AG20443 (cell line): ENCODE measurements around the gene TXNRD2.
A peak's percentile ranks its signal among the peaks of the same experiment; 100 is the strongest.

Source experiments
- DNase-seq: peaks from one replicate; pipeline ENCODE4 v3.0.0; 2012; ENCODE audit warnings: low spot score, mixed read lengths

The TXNRD2 gene

GRCh38 chr22:19862619-19863246 is 78.9 kb downstream of the TXNRD2 start:
- no peak for DNase-seq

- DNase-seq, result no peak
These were observed 81.6 kb downstream of the TXNRD2 start for GRCh38 chr22:19859861-19860510.

DNA sequence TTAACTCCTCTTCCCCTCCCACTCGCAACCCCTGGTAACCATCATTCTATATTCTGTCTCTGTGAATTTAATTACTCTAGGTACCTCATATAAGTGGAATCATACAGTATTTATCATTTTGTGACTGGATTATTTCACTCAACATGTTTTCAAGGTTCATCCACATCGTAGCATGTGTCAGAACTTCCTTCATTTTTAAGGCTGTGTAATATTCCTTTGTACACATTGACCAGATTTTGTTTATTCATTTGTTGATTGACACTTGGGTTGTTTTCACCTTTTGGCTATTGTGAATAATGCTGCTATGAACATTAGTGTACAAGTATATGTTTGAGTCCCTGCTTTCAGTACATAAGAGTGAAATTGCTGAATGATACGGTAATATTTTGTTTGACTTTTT is 84.2 kb downstream of the TXNRD2 start:
- no peak for DNase-seq

DNA sequence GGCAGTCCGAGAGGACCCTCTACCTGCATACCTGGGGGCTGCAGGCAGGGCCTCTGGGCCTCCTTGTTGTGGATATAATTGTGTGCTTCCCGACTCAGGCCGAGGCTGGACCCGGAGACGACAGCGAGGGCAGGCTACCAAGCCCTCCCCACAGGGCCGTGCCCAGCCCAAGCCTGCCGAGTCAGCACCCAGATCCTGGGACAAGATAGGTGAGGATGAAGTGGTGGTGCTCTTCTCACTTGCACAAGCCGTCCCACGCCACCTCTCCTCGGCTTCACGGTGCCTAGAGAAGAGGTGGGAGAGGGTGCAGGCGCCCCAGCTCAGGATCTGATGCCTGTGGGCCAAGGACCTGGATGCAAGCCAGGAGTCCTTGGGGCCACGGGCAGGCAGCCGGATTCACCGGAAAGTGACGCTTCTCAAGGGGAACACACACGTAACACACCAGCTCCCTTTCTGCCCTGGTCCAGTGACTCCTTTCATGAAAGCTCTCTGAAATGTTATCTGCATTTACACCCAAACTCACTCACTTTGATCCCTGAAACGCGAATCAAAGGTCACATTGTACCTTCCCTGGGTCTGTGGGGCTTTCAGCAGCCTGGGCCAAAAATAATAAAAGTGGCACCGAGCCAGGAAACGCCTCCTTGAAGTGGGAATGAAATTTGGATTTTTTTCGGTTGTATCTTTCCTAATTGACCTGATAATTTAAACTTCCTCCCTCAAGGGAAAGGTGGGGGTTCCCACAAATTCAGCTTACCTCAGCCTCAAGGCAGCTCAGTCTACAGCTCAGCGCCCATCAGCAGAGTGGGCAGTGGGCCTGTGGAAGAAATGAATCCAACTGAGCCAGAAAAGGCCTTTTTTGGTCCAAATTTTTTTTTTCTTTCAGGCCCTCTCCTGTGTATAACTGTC is 85.9 kb downstream of the TXNRD2 start:
- DNase-seq, result peak; percentile 67

GRCh38 chr22:19854778-19855503 is 86.7 kb downstream of the TXNRD2 start, which contains the start of the genes GNB1L and RTL10:
Gene GNB1L, minus strand, starts transcription at chr22:19854874. Its CDS starts 33,519 bp downstream, at chr22:19821355.
Gene RTL10, minus strand, starts transcription at chr22:19854874. Its CDS starts 2,613 bp downstream, at chr22:19852261.
- peak; percentile 100 for DNase-seq

DNA sequence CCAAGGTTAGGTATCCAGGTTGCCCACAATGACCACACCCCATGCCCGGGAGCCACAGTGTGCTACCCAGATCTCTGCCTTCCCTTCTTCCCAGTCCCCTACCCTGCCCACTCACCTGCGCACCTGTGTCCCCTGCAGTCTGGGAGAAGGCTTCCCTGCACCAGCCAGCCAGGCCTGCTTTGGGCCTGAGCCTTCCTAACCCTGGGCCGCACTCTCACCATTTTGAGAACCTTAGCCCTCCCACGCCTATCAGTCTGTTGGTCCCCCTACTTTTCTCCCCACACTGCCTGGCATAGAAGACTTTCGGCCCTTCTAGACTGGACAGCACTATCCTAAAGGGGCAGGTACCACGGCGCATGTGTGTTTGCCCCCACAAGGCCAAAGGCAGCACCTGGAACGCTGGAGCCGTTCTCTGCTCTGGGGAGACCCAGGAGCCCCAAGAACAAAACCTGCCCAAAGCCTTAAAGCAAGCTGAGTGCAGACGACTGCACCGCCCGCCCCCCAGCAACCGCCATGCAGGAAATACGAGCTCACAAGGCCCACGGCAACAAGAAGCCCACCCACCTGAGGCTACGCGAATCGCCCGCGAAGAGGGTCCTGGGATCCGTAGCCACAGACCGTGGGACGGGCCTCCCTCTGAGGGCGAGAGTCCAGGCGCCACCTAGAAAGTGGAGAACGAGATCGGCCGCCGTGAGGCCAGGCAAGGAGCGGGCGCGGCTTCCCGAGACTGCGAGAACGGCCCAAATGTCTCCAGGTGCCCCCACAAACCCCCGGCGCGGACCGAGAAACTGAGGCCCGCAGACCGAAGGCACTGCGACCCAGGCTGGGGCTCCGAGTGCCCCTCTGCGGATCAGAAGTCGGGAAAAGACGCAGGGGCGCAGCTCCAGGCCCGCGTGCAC is 87.5 kb downstream of the TXNRD2 start:
- DNase-seq, result peak; percentile 17

- DNase-seq, result peak; percentile 11
These were observed 88.3 kb downstream of the TXNRD2 start for GRCh38 chr22:19853058-19853878.

- no peak for DNase-seq
These were observed 89.3 kb downstream of the TXNRD2 start for GRCh38 chr22:19852177-19852781.

DNA sequence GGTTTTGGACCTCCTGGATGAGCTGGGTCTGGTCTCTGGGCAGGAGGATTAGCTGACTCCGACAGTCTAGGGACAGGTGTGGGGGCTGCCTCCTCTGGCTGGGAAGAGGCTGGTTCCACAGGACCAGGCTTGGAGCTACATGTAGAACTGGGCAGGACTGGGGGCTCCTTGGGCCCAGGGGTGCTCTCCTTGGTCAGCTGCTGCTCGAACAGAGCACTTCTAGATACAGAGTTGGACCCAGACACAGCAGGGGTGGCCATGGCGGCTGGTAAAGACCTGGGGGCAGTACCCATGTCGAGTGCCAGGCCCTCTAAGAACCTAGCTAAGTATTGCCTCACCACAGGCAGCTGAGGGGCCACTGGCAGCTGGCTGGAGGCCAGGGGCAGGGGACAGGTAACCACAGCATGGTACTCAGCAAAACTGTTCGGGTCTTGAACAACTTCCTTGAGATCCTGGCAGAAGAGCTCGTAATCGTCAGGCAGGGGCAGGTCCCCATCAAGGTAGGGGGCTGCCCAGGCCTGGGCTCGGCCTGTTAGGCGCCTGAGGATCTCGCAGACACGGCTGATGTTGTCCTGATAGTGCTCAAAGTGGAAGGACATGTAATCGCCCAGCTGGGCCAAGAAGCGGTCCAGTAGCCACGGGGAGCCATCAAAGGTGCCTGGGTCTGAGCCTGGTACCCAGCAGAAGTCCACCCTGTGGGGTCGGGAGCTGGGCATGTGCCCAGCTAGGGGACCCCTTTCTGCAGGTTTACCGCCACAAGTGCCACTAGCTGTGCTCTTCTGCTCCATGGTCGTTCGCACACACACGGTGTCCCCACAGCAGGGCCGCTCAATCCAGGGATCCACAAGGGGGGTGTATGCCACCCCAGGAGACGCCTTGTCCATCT is 90.1 kb downstream of the TXNRD2 start:
- no peak for DNase-seq

DNA sequence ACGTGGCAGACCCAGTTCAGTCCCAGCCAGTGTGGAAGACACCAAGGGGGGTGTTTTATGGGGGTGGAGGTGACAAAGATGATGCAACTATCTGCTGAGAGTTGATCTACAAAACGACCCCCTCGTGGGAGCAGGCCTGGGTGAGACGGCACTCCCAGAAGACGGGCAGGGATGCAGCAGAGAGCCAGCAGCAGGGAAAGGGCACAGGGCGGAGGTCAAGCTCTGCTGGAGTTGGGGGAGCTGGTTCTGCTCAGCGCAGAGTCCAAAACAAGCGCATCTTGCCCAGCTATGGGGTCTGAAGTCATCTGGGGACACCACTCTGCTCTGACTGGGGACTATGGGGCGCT is 90.9 kb downstream of the TXNRD2 start:
- no peak for DNase-seq

- no peak for DNase-seq
These were observed 91.5 kb downstream of the TXNRD2 start for GRCh38 chr22:19849835-19850762.

GRCh38 chr22:19848298-19849224 is 93.1 kb downstream of the TXNRD2 start:
- peak; percentile 58 for DNase-seq

- DNase-seq, result no peak
These were observed 94.3 kb downstream of the TXNRD2 start for GRCh38 chr22:19847345-19847632.

DNA sequence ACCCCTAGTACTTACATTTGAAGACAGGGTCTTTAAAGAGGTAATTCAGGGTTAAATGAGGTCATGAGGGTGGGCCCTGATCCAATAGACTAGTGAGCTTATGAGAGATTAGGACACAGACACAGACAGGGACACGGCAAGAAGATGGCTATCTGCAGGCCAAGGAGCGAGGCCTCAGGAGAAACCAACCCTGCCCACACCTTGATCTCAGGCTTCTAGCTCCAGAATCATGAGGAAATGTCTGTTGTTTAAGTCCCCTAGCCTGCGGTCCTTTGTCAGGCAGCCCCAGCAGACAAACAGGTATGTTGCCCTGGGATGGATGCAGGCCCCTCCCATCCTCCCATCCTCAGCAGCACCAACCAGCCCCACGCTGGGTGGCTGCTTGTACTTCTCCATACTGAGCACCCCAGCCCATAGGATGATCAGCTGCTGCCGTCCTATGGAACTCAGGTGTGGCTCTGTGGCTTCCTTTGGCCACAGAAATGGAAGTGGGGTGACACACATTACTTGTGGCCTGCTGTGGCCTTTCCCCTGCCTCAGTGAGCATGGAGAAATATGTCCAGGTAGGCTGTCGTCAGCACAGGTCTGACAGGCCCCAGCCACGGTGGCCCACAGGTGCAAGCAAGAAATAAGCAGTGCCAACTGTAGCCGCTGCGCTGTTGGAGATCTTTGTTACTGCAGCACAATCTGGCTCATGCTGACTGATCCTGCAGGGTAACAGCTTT is 94.8 kb downstream of the TXNRD2 start:
- no peak for DNase-seq

- DNase-seq, result no peak
These were observed 96.4 kb downstream of the TXNRD2 start for GRCh38 chr22:19845054-19845722.
